OCI-LY1 (cell line): ENCODE measurements around the gene MMP25.

ENCODE experiments used
- EZH2 ChIP-seq: fragments of 200-600 bp; sonication (generic), shearing (Covaris generic); IDR thresholded peaks from 2 replicates; pipeline ENCODE4 v1.8.0; 2017; ENCODE audit warnings: borderline replicate concordance, mixed run types, mild to moderate bottlenecking, antibody characterized with exemption, low read length, moderate library complexity, mixed read lengths
- TF ChIP-seq, protein P1 (sequence below): fragments of 200-600 bp; sonication (generic), shearing (Covaris generic); IDR thresholded peaks from 2 replicates; pipeline ENCODE4 v1.5.1; 2017; ENCODE audit warnings: mild to moderate bottlenecking, antibody characterized with exemption, low read length, moderate library complexity, mixed read lengths

DNA sequence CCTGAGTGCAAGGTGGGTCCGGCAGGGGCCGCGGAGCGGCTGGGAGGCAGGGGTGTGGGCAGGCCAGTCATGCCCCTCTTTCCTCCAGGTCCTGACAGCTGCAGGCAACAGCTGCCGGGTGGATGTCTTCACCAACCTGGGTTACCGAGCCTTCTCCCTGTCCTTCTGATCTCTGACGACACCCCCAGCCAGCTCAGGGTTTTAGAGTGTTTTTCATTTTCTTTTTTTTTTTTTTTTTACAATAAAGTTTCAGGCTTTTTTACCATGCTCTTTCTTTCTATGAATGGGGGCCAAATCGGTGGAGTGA, 18.9 kb upstream of the MMP25 start:
- TF ChIP-seq, protein P1, sequence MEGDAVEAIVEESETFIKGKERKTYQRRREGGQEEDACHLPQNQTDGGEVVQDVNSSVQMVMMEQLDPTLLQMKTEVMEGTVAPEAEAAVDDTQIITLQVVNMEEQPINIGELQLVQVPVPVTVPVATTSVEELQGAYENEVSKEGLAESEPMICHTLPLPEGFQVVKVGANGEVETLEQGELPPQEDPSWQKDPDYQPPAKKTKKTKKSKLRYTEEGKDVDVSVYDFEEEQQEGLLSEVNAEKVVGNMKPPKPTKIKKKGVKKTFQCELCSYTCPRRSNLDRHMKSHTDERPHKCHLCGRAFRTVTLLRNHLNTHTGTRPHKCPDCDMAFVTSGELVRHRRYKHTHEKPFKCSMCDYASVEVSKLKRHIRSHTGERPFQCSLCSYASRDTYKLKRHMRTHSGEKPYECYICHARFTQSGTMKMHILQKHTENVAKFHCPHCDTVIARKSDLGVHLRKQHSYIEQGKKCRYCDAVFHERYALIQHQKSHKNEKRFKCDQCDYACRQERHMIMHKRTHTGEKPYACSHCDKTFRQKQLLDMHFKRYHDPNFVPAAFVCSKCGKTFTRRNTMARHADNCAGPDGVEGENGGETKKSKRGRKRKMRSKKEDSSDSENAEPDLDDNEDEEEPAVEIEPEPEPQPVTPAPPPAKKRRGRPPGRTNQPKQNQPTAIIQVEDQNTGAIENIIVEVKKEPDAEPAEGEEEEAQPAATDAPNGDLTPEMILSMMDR, result no peak
- TF ChIP-seq EZH2, result no peak
